Femur (tissue), 1 donor: ENCODE measurements around the gene PNMA8C.
A peak's percentile ranks its signal among the peaks of the same experiment; 100 is the strongest.
"Not testable (repeated sequence)": the region's sequence is repeated elsewhere in the genome, so short reads cannot be mapped to it uniquely, and the experiment has no call there.

Source experiments
- DNase-seq: peaks from one replicate; pipeline ENCODE4 v3.0.0-alpha.2; 2017

Gene PNMA8C

GRCh38 chr19:46447006-46447405, 18.3 kb upstream of the PNMA8C start:
- DNase-seq = no peak

- no peak for DNase-seq
These were observed 17.3 kb upstream of the PNMA8C start for GRCh38 chr19:46446021-46446420.

- peak; percentile 73 for DNase-seq
These were observed 14.2 kb upstream of the PNMA8C start for GRCh38 chr19:46442808-46443450.

GRCh38 chr19:46441866-46442265, 13.1 kb upstream of the PNMA8C start:
- DNase-seq = no peak

GRCh38 chr19:46435689-46436088, 7.0 kb upstream of the PNMA8C start:
- not testable (repeated sequence) for DNase-seq

- DNase-seq = no peak
These were observed 6.3 kb upstream of the PNMA8C start for GRCh38 chr19:46435009-46435408.

- not testable (repeated sequence) for DNase-seq
These were observed 4.7 kb upstream of the PNMA8C start for GRCh38 chr19:46433470-46433869.

- DNase-seq = no peak
These were observed 3.1 kb upstream of the PNMA8C start for GRCh38 chr19:46431824-46432223.

GRCh38 chr19:46429999-46430398, 1.3 kb upstream of the PNMA8C start:
- DNase-seq = no peak

GRCh38 chr19:46427518-46428045, 1.2 kb downstream of the PNMA8C start:
- DNase-seq = no peak

GRCh38 chr19:46426506-46427162, 2.1 kb downstream of the PNMA8C start:
- DNase-seq = peak; percentile 90

- no peak for DNase-seq
These were observed 2.7 kb downstream of the PNMA8C start for GRCh38 chr19:46426035-46426505.

- DNase-seq = no peak
These were observed 5.5 kb downstream of the PNMA8C start for GRCh38 chr19:46423188-46423587.

GRCh38 chr19:46422344-46422743, 6.4 kb downstream of the PNMA8C start:
- no peak for DNase-seq

- no peak for DNase-seq
These were observed 8.7 kb downstream of the PNMA8C start for GRCh38 chr19:46420056-46420455.

GRCh38 chr19:46415804-46416709, 12.7 kb downstream of the PNMA8C start:
- peak; percentile 97 for DNase-seq

GRCh38 chr19:46414899-46415298, 13.8 kb downstream of the PNMA8C start:
- DNase-seq = not testable (repeated sequence)

- DNase-seq = peak; percentile 98
These were observed 15.3 kb downstream of the PNMA8C start, which contains the start of gene CCDC8 for GRCh38 chr19:46413262-46414031. Gene CCDC8, minus strand, starts transcription at chr19:46413564. Its CDS starts 754 bp downstream, at chr19:46412810.

- DNase-seq = no peak
These were observed 16.0 kb downstream of the PNMA8C start for GRCh38 chr19:46412650-46413261.

- DNase-seq = peak; percentile 37
These were observed 16.6 kb downstream of the PNMA8C start for GRCh38 chr19:46411925-46412649.
